HEK293 (cell line): ENCODE results near the gene GDF2.

ENCODE experiments used
- CTCF ChIA-PET: fragments of 350-600 bp; formaldehyde crosslinking; extraction: SDS; loops from one replicate; lab custom pipeline; 2021; ENCODE audit warnings: antibody characterized with exemption; lab: Yijun Ruan, JAX
- POLR2A ChIA-PET: fragments of 300-600 bp; formaldehyde crosslinking; extraction: SDS; loops from one replicate; lab custom pipeline; 2020; ENCODE audit warnings: antibody characterized with exemption, inconsistent platforms; lab: Yijun Ruan, JAX
- H3K27ac ChIP-seq: fragments of 200-500 bp; sonication (Bioruptor generic); 2 replicates; pipeline ENCODE4 v1.5.1; 2014; ENCODE audit warnings: low read depth, low read length, control low read depth, inconsistent platforms; ENCODE audit errors: extremely low read depth
- H3K36me3 ChIP-seq, 2 experiments: fragments of 200-500 bp in 1 of 2; sonication (Bioruptor generic) in 1 of 2; 1 replicate in 1 of 2; 2 replicates in 1 of 2; pipeline ENCODE4 v1.5.1; 2014 to 2017; ENCODE audit warnings: inconsistent platforms in 2 of 2, low read length in 2 of 2; ENCODE audit not compliant: control insufficient read depth in 2 of 2, insufficient read depth in 1 of 2
- H3K4me1 ChIP-seq: fragments of 200-500 bp; sonication (Bioruptor generic); 2 replicates; pipeline ENCODE4 v1.5.1; 2014; ENCODE audit warnings: mild to moderate bottlenecking, low read length, inconsistent platforms; ENCODE audit not compliant: control insufficient read depth, insufficient read depth
- H3K4me3 ChIP-seq: 2 replicates; pipeline ENCODE4 v1.5.1; 2011; ENCODE audit warnings: low read depth, mild to moderate bottlenecking, control low read depth, low read length, moderate library complexity
- H3K9me3 ChIP-seq: fragments of 200-500 bp; sonication (Bioruptor generic); 2 replicates; pipeline ENCODE4 v1.5.1; 2014; ENCODE audit warnings: low read depth, low read length, inconsistent platforms; ENCODE audit not compliant: control insufficient read depth, insufficient read depth
- AEBP2 ChIP-seq: fragments of 450-650 bp; formaldehyde crosslinking; IDR thresholded peaks from 2 replicates; pipeline ENCODE4 v1.5.1; 2016; ENCODE audit warnings: missing biosample characterization, missing genetic modification characterization, borderline replicate concordance
- BCL11A ChIP-seq: fragments of 450-650 bp; formaldehyde crosslinking; IDR thresholded peaks from 2 replicates; pipeline ENCODE4 v1.5.1; 2016; ENCODE audit warnings: low read depth, missing biosample characterization, missing genetic modification characterization
- GFI1B ChIP-seq: fragments of 450-650 bp; formaldehyde crosslinking; IDR thresholded peaks from 2 replicates; pipeline ENCODE4 v1.5.1; 2016; ENCODE audit warnings: missing biosample characterization, missing genetic modification characterization
- KLF10 ChIP-seq: fragments of 450-650 bp; IDR thresholded peaks from 2 replicates; pipeline ENCODE4 v1.5.1; 2018; ENCODE audit warnings: missing biosample characterization, mild to moderate bottlenecking, missing genetic modification characterization
- SCRT2 ChIP-seq: fragments of 450-650 bp; formaldehyde crosslinking; IDR thresholded peaks from 2 replicates; pipeline ENCODE4 v1.5.1; 2016; ENCODE audit warnings: missing biosample characterization, missing genetic modification characterization
- SP7 ChIP-seq: fragments of 450-650 bp; formaldehyde crosslinking; IDR thresholded peaks from 2 replicates; pipeline ENCODE4 v1.5.1; 2016; ENCODE audit warnings: missing biosample characterization, missing genetic modification characterization
- ZBTB20 ChIP-seq: fragments of 450-650 bp; formaldehyde crosslinking; IDR thresholded peaks from 2 replicates; pipeline ENCODE4 v1.5.1; 2016; ENCODE audit warnings: missing biosample characterization, missing genetic modification characterization
- ZBTB26 ChIP-seq: fragments of 450-650 bp; formaldehyde crosslinking; optimal IDR thresholded peaks from 2 replicates; pipeline ENCODE3; 2016; ENCODE audit warnings: missing biosample characterization, mild to moderate bottlenecking, missing genetic modification characterization
- ZBTB7A ChIP-seq: fragments of 450-650 bp; formaldehyde crosslinking; IDR thresholded peaks from 2 replicates; pipeline ENCODE4 v1.5.1; 2016; ENCODE audit warnings: low read depth, missing biosample characterization, missing genetic modification characterization
- ZNF121 ChIP-seq: fragments of 450-650 bp; formaldehyde crosslinking; IDR thresholded peaks from 2 replicates; pipeline ENCODE4 v1.5.1; 2016; ENCODE audit warnings: missing biosample characterization, missing genetic modification characterization
- ZNF174 ChIP-seq: fragments of 450-650 bp; formaldehyde crosslinking; IDR thresholded peaks from 2 replicates; pipeline ENCODE4 v1.5.0; 2017; ENCODE audit warnings: missing biosample characterization, mild to moderate bottlenecking, missing genetic modification characterization
- ZNF175 ChIP-seq: fragments of 450-650 bp; formaldehyde crosslinking; IDR thresholded peaks from 2 replicates; pipeline ENCODE4 v1.5.1; 2016; ENCODE audit warnings: missing biosample characterization, missing genetic modification characterization
- ZNF239 ChIP-seq: fragments of 450-650 bp; formaldehyde crosslinking; IDR thresholded peaks from 2 replicates; pipeline ENCODE4 v1.5.1; 2016; ENCODE audit warnings: missing biosample characterization, missing genetic modification characterization
- ZNF311 ChIP-seq: fragments of 450-650 bp; formaldehyde crosslinking; IDR thresholded peaks from 2 replicates; pipeline ENCODE4 v1.5.1; 2017; ENCODE audit warnings: missing biosample characterization, missing genetic modification characterization, borderline replicate concordance
- ZNF560 ChIP-seq: fragments of 450-650 bp; formaldehyde crosslinking; IDR thresholded peaks from 2 replicates; pipeline ENCODE4 v1.5.1; 2017; ENCODE audit warnings: missing biosample characterization, missing genetic modification characterization, borderline replicate concordance
- ZNF664 ChIP-seq: fragments of 450-650 bp; formaldehyde crosslinking; IDR thresholded peaks from 2 replicates; pipeline ENCODE4 v1.5.1; 2016; ENCODE audit warnings: missing biosample characterization, missing genetic modification characterization
- ZNF707 ChIP-seq: fragments of 450-650 bp; formaldehyde crosslinking; IDR thresholded peaks from 2 replicates; pipeline ENCODE4 v1.5.1; 2016; ENCODE audit warnings: missing biosample characterization, missing genetic modification characterization
- TF ChIP-seq, protein P1 (sequence below): fragments of 450-650 bp; formaldehyde crosslinking; IDR thresholded peaks from 2 replicates; pipeline ENCODE4 v1.5.1; 2017; ENCODE audit warnings: missing biosample characterization, missing genetic modification characterization
- TF ChIP-seq, protein P2 (sequence below): fragments of 450-650 bp; formaldehyde crosslinking; IDR thresholded peaks from 2 replicates; pipeline ENCODE4 v1.5.1; 2017; ENCODE audit warnings: missing biosample characterization, missing genetic modification characterization

The GDF2 gene

GRCh38 chr10:47303866-47304265 lies 18.4 kb upstream of the GDF2 start:
- POLR2A ChIA-PET, result no interaction called here
- no peak overlapping the region for H3K27ac ChIP-seq
- CTCF ChIA-PET, result interaction anchor here (0.7 to 0.8 kb wide), 2 partner anchors 8 to 9 kb away, joined by 3 to 4 read pairs; no protein-coding TSS in a partner anchor
- H3K4me3 ChIP-seq, result no peak overlapping the region
- H3K36me3 ChIP-seq, result no peaks in the 10 kb centered on the region
- TF ChIP-seq ZNF239 (tag by site-specific recombination), result no peak
- no peak for TF ChIP-seq BCL11A (tag by site-specific recombination)
- TF ChIP-seq AEBP2 (tag by site-specific recombination), result no peak
- TF ChIP-seq SP7 (tag by site-specific recombination), result no peak
- TF ChIP-seq SCRT2 (tag by site-specific recombination), result no peak
- TF ChIP-seq ZNF664, result no peak
- no peak for TF ChIP-seq ZNF707 (tag by site-specific recombination)
- TF ChIP-seq GFI1B (tag by site-specific recombination), result no peak
- TF ChIP-seq ZBTB7A (tag by site-specific recombination), result no peak
- no peak for TF ChIP-seq ZBTB26 (tag by site-specific recombination)
- TF ChIP-seq, protein P1, sequence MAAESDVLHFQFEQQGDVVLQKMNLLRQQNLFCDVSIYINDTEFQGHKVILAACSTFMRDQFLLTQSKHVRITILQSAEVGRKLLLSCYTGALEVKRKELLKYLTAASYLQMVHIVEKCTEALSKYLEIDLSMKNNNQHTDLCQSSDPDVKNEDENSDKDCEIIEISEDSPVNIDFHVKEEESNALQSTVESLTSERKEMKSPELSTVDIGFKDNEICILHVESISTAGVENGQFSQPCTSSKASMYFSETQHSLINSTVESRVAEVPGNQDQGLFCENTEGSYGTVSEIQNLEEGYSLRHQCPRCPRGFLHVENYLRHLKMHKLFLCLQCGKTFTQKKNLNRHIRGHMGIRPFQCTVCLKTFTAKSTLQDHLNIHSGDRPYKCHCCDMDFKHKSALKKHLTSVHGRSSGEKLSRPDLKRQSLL (tag by site-specific recombination), result no peak
- no peak for TF ChIP-seq ZNF311 (tag by site-specific recombination)
- H3K9me3 ChIP-seq, result no peaks in the 10 kb centered on the region
- no peaks in the 10 kb centered on the region for H3K4me1 ChIP-seq

GRCh38 chr10:47305566-47305965 lies 16.7 kb upstream of the GDF2 start:
- Histone ChIP-seq H3K36me3 (no peaks in the 10 kb centered on the region), H3K9me3 (no peaks in the 10 kb centered on the region), H3K4me1 (no peaks in the 10 kb centered on the region), H3K27ac (no peak overlapping the region), H3K4me3 (no peak overlapping the region)
- ChIA-PET POLR2A (no interaction called here), CTCF (interaction anchor here (1.2 to 2.0 kb wide), 4 partner anchors 9 to 281 kb away, joined by 3 to 9 read pairs (median 4); no protein-coding TSS in a partner anchor)
- TF ChIP-seq KLF10 (tag by site-specific recombination) (no peak), ZNF121 (no peak), ZBTB20 (tag by site-specific recombination) (no peak), ZNF560 (tag by site-specific recombination) (no peak), ZNF175 (tag by site-specific recombination) (no peak), ZNF174 (tag by site-specific recombination) (no peak)
- TF ChIP-seq, protein P2, sequence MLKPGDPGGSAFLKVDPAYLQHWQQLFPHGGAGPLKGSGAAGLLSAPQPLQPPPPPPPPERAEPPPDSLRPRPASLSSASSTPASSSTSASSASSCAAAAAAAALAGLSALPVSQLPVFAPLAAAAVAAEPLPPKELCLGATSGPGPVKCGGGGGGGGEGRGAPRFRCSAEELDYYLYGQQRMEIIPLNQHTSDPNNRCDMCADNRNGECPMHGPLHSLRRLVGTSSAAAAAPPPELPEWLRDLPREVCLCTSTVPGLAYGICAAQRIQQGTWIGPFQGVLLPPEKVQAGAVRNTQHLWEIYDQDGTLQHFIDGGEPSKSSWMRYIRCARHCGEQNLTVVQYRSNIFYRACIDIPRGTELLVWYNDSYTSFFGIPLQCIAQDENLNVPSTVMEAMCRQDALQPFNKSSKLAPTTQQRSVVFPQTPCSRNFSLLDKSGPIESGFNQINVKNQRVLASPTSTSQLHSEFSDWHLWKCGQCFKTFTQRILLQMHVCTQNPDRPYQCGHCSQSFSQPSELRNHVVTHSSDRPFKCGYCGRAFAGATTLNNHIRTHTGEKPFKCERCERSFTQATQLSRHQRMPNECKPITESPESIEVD (tag by site-specific recombination), result no peak
